ENCODE data around the gene GRIK5. TPM values are rescaled to one million over a fixed set of nuclear protein-coding genes. Genes with fewer than 3 reads are reported as not detected.

GRIK5 gene
- polyA plus RNA-seq, 1 donor from 2014 or later: 22.4 TPM

- H3K4me3 ChIP-seq (ENCODE audit: low read length): no peak overlapping the region
- H3K27ac ChIP-seq (ENCODE audit: low read length): no peak overlapping the region
These were observed 79.0 kb downstream of the GRIK5 start for GRCh38 chr19:41991025-41991424.

GRCh38 chr19:41990615-41991014, 79.4 kb downstream of the GRIK5 start:
- Histone ChIP-seq H3K4me2 (ENCODE audit: low read length) (no peak overlapping the region), H3K9me3 (ENCODE audit: low read length) (no peaks in the 10 kb centered on the region), H3K4me3 (ENCODE audit: low read length) (no peak overlapping the region), H3K79me2 (replicated peaks; ENCODE audit: insufficient read depth, low read length) (peaks cover 48% of the 10 kb centered on the region), H3K36me3 (ENCODE audit: insufficient read depth, low read length) (no peaks in the 10 kb centered on the region), H3K9me2 (ENCODE audit: insufficient read depth, low read length) (no peaks in the 10 kb centered on the region), H3F3A (ENCODE audit: insufficient read depth, low read length, poor library complexity, severe bottlenecking) (no peaks in the 10 kb centered on the region), H3K27ac (ENCODE audit: low read length) (no peak overlapping the region), H3K27me3 (ENCODE audit: insufficient read depth, low read depth, low read length) (no peaks in the 10 kb centered on the region), H3K9ac (ENCODE audit: low read length) (no peak overlapping the region), H4K20me1 (ENCODE audit: insufficient read depth) (peaks cover 3% of the 10 kb centered on the region), H2AFZ (ENCODE audit: low read depth, low read length) (no peak overlapping the region)
- TF ChIP-seq POLR2AphosphoS5 (IDR thresholded peaks at IDR 0.05) (no peak), SMC3 (conservative IDR thresholded peaks at IDR 0.05; ENCODE audit: poor library complexity) (no peak), MXI1 (conservative IDR thresholded peaks at IDR 0.05; ENCODE audit: poor library complexity, severe bottlenecking) (no peak), EP300 (conservative IDR thresholded peaks at IDR 0.05; ENCODE audit: poor library complexity, severe bottlenecking) (no peak), RAD21 (conservative IDR thresholded peaks at IDR 0.05) (no peak), CTCF (IDR thresholded peaks at IDR 0.05; ENCODE audit: poor library complexity, severe bottlenecking) (no peak), TAF1 (IDR thresholded peaks at IDR 0.05; ENCODE audit: low read depth) (no peak), REST (IDR thresholded peaks at IDR 0.05; ENCODE audit: borderline replicate concordance) (no peak)

More at GRCh38 chr19:41991025-41991424, 79.0 kb downstream of the GRIK5 start:
- Histone ChIP-seq H2AFZ (ENCODE audit: low read depth, low read length) (no peak overlapping the region), H3F3A (ENCODE audit: insufficient read depth, low read length, poor library complexity, severe bottlenecking) (no peaks in the 10 kb centered on the region), H4K20me1 (ENCODE audit: insufficient read depth) (peaks cover 3% of the 10 kb centered on the region), H3K36me3 (ENCODE audit: insufficient read depth, low read length) (no peaks in the 10 kb centered on the region), H3K79me2 (replicated peaks; ENCODE audit: insufficient read depth, low read length) (peaks cover 48% of the 10 kb centered on the region), H3K9me3 (ENCODE audit: low read length) (no peaks in the 10 kb centered on the region), H3K27me3 (ENCODE audit: insufficient read depth, low read depth, low read length) (no peaks in the 10 kb centered on the region), H3K9ac (ENCODE audit: low read length) (no peak overlapping the region), H3K4me2 (ENCODE audit: low read length) (no peak overlapping the region), H3K9me2 (ENCODE audit: insufficient read depth, low read length) (no peaks in the 10 kb centered on the region)
- TF ChIP-seq TAF1 (IDR thresholded peaks at IDR 0.05; ENCODE audit: low read depth): no peak
- TF ChIP-seq SMC3 (conservative IDR thresholded peaks at IDR 0.05; ENCODE audit: poor library complexity): no peak
- no peak for TF ChIP-seq REST (IDR thresholded peaks at IDR 0.05; ENCODE audit: borderline replicate concordance)
- no peak for TF ChIP-seq CTCF (IDR thresholded peaks at IDR 0.05; ENCODE audit: poor library complexity, severe bottlenecking)
- TF ChIP-seq EZH2 (IDR thresholded peaks at IDR 0.05; ENCODE audit: borderline replicate concordance, insufficient read depth, low read length, poor library complexity, severe bottlenecking): no peak
- no peak for TF ChIP-seq POLR2AphosphoS5 (IDR thresholded peaks at IDR 0.05)
- no peak for TF ChIP-seq EP300 (conservative IDR thresholded peaks at IDR 0.05; ENCODE audit: poor library complexity, severe bottlenecking)
